GM19238 (cell line): ENCODE measurements around the gene EPHA6.
"Not testable (repeated sequence)": the region's sequence is repeated elsewhere in the genome, so short reads cannot be mapped to it uniquely, and the experiment has no call there.

ENCODE experiments used
- DNase-seq: peaks from one replicate; pipeline ENCODE4 v3.0.0; 2011; ENCODE audit warnings: low spot score; ENCODE audit not compliant: insufficient read length

The EPHA6 gene

DNA sequence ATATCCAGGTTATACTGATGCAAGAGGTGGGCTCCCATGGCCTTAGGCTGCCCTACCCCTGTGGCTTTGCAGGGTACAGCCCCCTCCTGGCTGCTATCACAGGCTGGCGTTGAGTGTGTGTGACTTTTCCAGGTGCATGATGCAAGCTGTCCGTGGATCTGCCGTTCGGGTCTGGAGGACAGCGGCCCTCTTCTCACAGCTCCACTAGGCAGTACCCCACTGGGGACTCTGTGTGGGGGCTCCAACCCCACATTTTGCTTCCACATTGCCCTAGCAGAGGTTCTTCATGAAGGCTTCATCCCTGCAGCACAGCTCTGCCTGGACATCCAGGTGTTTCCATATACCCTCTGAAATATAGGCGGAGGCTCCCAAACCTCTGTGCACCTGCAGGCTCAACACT is 610.6 kb downstream of the EPHA6 start:
- no peak for DNase-seq

DNA sequence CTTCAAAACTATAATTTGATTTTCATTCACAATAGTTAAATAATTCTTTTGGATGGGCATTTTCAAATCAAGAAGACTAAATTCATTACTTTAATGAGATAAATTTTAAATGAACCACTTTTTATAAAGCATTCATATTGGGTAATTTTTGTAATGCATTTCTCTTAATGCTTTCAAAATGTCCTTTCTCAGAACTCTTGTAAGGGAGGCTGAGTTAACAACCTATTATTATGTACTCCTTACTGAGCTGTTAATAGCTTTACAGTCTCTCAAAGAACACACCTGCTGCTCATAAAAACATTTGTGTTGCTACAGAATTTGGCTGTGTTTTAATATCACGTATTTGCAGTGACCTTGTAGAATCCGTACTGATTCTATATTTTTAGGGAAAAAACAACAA is 616.2 kb downstream of the EPHA6 start:
- DNase-seq, result no peak

DNA sequence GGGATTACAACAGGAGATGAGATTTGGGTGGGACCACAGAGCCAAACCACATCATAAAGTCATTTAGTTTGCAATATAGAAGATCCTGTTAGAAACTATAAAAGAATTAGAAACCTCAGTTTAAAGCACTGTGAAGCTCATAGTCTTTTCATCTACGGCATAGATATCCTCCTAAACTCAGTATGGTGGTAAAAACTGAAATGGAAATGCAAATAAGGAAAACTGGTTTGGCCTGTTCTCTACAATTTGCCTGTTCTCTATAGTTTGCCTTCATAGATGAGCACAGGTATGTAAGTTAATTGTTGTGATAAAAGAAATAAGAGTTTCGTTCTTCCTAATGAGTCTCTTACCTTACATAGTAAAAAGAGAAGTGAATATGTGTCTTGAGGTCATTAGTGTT is 618.5 kb downstream of the EPHA6 start:
- no peak for DNase-seq

DNA sequence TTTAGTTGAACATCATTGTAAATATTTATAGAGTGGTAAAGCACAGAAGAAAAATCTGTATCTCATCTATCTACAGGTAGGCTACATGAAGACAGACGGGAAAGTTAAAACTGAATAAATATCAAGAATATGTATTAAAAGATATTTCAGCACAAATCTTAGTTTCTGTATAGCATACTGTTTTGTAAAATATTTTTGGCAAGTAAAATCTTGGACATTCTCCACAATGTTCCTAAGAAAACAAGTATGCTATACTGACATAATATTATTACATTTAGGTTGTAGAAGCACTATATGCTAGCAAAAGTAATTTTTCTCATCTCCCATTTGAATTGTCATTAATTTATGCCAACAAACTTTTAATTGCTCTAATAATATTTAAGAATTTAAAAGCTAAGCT is 623.7 kb downstream of the EPHA6 start:
- no peak for DNase-seq

DNA sequence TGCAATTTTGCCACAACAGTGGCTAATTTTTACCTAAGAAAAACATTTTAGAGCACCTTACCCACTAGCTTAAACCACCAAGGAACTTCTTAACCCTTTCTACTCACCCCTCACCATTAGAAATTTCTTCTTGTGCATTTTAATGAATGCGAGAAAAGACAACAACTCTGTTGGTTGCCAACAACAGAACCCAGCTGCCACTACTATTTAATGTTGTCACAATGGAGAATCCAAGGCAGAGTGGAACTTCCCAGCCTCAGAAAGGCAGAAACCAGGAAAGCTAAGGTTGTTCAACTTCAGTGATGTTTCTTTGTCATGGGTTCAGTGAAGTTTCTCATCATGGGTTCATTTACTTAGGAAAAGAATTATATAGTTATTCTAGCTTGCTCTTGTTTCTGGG is 625.0 kb downstream of the EPHA6 start:
- DNase-seq, result no peak

DNA sequence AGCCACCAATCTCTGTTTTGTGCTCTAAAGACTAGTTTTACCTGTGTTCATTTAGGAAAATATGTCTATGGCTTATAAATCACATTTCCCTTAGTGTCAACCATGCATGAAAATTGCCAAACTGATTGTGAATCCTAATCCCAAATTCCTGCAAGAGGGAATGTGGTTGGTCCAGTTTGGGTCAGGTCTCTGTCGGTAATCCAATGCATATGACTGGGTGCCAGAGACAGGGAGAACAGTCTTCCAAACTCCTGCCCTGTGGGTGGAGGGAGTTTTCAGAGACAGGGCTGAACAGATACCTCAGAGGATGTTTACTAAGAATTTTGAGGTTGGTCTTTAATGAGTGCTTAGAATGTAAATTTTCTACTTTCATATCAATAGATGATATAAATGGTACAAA is 649.6 kb downstream of the EPHA6 start:
- no peak for DNase-seq

DNA sequence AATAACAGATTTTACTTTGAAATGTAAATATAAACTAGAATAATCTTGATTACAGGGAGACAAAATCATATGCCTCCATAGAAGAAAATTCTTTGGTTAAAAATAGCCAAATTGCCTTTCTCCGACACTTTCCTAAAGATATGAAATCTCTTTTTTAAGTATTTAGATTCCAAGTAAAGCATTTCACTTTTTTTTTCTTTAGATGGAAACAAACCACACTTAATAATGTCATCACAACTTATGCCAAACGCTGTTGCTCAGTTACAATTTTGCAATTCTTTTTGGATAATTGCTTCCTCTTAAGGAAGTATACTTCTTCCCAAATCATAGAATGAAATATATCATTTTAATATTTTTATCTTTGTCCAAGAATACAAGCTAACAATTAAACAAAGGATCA is 656.1 kb downstream of the EPHA6 start:
- DNase-seq, result no peak

DNA sequence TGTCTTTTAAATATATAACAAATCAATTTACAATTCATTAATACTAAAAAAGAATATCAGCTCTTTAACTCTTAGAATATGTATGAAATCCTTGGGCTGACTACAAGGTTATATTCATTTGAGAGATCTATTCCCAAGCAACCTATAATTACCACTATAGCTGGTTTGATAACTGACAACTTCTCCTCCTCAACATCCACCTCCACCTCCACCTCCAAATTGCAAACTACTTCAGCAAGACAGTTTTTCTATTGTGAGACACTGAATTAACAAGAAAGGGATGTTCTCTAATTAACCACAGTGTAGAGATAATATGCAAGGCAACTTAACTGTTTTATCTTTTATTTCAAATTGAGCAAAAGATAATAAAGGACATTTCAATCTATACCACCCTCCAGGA is 665.3 kb downstream of the EPHA6 start:
- DNase-seq, result no peak

DNA sequence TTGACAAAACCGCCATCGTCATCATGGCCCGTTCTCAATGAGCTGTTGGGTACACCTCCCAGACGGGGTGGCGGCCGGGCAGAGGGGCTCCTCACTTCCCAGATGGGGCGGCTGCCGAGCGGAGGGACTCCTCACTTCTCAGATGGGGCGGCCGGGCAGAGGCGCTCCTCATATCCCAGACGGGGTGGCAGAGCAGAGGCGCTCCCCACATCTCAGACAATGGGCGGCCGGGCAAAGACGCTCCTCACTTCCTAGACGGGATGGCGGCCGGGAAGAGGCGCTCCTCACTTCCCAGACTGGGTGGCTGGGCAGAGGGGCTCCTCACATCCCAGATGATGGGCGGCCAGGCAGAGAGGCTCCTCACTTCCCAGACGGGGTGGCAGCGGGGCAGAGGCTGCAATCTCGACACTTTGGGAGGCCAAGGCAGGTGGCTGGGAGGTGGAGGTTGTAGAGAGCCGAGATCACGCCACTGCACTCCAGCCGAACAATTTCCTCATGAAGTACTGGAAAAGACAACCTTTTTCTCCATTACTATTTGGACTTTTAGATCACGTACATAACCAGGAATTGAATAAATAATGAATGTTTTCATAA is 666.4 kb downstream of the EPHA6 start:
- not testable (repeated sequence) for DNase-seq

DNA sequence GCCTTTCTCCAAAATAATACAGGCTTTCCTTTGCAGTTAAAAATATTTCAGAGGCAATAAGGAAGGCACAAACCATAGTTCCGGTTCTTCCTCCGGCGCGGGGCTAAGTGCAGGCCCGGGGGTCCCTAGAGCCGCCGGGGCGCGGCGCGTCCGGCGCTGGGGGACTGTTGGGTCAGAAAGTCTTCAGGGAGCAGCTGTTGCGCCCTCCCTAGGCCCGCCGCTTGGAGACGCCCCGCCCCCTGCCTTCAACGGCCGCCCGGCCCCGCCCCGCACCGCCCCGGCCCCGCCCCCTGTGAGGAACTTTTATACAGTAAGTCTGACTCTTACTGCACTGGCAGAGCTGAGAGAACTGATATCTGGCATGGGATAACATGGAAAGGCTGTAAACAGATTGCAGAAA is 667.0 kb downstream of the EPHA6 start:
- no peak for DNase-seq

DNA sequence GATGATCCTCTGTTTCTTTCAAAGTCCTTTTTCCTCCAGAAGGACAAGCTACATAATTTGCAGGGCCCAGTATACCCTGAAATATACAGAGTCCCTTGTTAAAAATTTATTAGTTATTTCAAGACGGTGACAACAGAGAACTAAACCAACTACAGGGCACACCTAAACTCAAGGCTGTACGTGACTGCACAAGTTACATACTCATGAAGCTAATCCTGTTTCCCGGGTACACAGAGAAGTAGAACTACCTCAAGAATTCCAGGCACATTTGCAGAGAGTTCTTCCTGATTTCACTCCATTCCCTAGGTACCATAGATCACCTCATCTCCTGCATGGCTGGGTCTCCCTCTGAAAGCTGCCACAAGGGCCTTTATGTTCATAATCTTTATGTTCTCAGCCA is 670.8 kb downstream of the EPHA6 start:
- no peak for DNase-seq

DNA sequence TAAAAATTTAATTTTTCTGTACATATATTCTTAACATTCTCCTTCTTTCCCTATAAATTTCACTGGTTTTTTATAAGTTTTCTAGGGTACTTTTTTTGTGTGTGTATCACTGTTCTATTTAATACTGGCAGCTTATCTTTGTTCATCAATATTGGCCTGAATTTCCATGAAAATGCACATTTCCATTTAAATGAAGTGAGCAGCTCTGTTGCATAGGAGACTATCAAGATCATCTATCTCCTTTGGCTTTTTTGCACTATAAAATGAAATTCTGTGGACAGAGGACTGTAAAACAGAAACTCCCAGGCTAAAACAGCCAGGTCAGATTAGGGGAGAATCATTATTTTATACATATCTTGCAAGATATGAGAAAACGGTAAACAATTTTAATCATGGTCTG is 673.2 kb downstream of the EPHA6 start:
- DNase-seq, result no peak

DNA sequence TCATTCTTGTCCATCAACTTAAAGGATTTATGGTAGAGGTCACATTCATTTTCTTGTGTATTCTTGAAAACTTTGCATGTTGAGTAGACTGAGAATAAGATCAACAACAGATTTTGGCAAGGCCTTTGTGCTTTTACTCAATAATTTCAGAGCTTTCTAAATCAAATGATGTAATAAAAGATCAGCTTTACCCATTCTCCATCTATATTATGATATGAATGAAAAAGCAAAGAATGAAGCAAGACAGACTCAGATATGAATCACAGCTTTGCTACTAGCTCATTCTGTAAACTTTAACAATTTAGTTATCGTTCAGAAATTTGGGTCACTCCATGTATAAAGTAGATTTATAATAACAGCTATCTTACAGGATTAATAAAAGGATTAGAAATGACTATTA is 674.3 kb downstream of the EPHA6 start:
- DNase-seq, result no peak

DNA sequence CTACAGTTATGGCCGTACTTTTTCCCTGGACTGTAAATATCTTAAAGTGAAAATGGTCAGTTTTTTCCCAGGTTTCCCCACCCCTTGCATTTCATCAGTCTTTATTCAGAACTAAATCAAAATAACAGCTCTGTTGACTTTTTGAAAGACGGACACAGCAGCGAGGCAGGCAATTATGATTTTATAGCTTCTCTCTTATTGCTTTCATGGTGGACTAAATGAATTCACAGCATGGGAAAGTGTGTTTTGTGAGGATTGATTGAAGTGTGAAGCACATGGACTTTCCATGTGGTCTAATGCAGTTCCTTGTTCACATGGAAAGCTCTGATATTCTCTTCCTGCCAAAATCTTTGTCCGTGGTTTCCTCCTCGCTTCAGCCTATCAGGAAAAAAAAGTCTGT is 681.5 kb downstream of the EPHA6 start:
- no peak for DNase-seq

DNA sequence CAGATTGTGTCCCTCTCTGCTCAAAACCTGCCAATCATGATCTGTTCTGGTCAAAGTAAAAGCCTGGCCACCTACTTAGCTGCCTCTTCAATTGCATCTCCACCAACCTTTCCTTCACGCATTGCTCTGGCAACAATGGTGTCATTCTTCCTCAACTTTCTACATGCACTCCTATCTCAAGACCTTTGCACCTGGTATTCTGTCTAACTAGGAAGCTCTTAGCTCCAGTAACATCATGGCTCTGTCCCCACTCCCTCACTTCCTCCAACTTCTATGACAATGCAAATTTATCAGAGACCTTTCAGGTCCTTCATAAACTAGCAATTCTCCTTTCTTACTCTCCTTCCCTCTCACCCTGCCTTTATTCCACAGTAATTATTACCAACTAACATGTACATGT is 682.7 kb downstream of the EPHA6 start:
- DNase-seq, result no peak

DNA sequence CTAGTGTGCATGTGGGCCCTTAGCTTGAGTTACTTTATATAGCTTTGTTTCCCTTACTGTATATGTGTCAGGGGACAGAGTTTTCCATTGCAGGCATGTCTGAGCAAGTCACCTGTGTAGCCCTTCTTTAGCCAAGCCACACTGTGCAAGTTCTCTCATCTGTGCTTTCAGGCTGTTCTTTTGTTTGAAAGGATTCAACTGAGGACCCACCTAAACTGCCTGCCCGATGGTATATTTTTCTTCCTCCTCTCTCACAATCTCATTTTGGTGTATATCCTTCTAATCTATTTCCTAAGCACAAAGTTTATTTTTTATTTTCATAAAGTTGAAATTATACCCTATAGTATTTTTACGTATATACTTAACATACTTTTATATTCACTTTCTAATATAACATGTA is 690.1 kb downstream of the EPHA6 start:
- DNase-seq, result no peak

DNA sequence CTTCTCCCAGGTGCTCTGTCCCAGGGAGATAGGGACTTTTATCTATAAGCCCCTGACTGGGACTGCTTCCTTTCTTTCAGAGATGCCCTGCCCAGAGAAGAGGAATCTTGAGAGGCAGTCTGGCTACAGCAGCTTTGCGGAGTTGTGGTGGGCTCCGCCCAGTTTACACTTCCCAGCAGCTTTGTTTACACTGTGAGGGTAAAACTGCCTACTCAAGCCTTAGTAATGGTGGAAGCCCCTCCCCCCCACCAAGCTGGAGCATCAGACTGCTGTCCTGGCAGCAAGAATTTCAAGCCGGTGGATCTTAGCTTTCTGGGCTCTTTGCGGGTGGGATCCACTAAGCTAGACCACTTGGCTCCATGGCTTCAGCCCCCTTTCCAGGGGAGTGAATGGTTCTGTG is 696.4 kb downstream of the EPHA6 start:
- DNase-seq, result no peak

DNA sequence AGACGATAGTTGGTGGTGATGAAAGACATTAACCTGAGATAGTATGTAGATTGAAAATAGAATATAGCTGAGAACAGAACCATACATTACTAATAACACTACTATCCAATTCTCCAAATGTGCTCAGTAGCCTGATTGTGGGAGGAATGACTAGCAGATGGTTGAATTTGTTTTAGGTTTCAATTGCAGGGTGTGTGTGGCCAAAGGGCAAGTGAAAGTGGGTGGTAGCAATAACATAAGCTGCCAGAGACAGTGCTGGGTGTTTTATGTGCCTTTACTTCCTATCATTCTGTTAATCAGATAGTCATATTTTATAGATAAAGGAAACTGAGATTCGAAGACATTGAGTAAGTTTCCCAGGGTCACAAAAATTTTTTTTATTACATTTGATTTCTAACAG is 700.7 kb downstream of the EPHA6 start:
- no peak for DNase-seq

DNA sequence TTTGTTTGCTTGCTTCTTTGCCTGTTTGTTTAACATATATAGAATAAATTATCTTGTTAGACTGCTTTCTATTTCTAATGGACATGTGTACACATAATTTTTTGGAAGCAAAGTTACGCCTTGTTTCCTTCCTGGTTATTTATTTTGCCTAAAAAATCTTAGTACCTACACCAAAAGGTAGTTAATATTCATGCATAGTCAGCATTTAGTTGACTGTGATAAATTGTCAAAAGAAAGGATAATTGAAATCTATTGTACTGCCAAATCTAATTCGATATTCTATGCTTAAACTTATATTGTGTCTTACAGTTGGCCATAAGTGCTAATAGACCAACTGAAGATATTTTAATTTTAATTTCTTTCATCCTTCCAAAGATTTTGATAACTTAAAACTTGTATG is 716.3 kb downstream of the EPHA6 start:
- DNase-seq, result no peak

DNA sequence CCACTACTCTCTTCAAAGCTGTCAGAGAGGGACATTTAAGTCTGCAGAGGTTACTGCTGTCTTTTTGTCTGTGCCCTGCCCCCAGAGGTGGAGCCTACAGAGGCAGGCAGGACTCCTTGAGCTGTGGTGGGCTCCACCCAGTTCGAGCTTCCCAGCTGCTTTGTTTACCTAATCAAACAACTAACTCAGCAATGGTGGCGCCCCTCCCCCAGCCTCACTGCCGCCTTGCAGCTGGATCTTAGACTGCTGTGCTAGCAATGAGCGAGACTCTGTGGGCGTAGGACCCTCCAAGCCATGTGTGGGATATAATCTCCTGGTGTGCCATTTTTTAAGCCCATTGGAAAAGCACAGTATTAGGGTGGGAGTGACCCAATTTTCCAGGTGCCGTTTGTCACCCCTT is 733.2 kb downstream of the EPHA6 start:
- not testable (repeated sequence) for DNase-seq

DNA sequence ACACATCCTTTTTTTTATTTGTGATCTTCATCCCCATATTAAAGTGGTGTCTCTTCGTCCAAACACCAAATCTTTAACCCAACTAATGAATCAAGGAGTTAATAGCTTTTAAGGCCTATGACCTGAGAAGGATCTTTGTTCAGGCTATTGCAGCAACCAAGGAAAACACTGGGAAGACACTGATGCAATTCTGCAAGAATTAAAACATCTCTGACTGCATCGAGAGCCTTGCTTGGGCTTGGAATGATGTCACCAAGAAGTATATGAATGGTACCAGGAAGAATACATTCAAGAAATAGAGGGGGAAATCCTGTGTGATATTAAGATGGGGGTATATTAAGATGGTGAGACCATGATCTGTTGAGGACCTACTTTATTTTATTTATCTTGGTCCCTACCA is 736.0 kb downstream of the EPHA6 start:
- no peak for DNase-seq

DNA sequence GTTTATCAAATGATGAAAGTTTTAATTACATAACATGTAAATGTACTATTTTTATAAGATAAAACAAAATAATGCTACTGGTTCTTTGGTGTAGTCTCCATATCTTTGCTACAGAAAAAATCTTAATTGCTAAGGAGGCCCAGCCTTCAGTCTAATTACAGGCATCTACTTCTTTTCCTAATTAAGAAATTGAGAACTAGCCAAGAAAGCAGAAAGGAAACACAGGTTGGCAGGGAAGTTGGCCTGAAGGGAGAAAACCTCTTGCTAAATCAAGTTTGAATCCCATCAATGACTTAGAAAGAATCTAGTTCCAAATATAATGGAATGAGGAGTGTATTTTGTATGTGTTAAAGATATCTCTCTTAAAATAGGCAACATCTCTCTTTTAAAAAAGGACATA is 737.8 kb downstream of the EPHA6 start:
- DNase-seq, result no peak

DNA sequence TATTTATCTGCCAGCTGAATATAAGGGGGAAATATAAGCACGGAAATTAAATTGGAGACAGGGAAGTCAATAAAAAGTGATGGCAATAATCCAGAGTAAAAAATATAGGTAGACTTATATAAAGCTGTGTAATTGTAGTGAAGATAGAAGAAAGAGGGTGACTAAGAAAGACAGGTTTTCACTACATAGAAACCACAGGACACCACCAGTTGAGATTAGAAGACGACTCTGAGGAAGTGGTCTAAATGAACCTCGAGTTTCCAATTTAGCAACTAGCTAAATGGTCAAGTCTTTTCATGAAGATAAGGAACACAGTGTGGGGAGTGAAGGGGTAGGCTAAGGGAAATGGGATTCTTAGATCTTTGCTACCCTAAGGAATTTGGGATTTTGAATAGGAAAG is 761.3 kb downstream of the EPHA6 start:
- DNase-seq, result no peak

DNA sequence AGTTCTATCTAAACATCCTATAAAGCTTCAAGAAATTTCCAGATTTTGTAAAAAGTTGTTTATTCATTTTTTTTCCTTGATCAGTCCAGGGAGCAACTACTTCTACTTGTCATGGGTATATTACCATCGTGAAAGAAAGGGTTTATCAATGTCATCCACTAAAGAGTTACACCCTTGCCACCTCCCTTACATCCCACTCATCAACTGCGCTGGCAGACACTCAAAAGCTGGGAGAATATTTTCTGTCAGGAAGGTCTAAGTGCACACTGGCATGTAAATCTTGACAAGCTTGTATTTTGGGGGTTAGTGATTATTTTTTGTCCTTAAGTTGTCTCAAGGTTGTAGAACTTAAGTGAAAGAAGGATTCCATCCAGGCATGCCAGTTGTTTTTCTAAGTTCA is 761.8 kb downstream of the EPHA6 start:
- DNase-seq, result no peak
